Measurements from ENCODE around the gene EFCAB6. TPM values are rescaled to one million over a fixed set of nuclear protein-coding genes. Genes with fewer than 3 reads are reported as not detected.

The EFCAB6 gene
- total and polyA plus RNA-seq, 12 donors, result 1.6 to 4.8 (median 2.9) TPM

GRCh38 chr22:43745783-43746356 lies 66.2 kb downstream of the EFCAB6 start:
- Histone ChIP-seq H3K27ac (no peak overlapping the region), H3K4me1 (replicated peaks in 1 of 2) (no peaks in the 10 kb centered on the region), H3K9me3 (replicated peaks in 1 of 3) (no peaks in the 10 kb centered on the region), H3K27me3 (no peaks in the 10 kb centered on the region), H3K4me3 (no peak overlapping the region), H3K36me3 (replicated peaks in 1 of 2) (no peaks in the 10 kb centered on the region)
- WGBS, 4 donors, result 78 to 85% (median 84%) methylated on average over 13 of the region's 13 CpGs
- no peak for TF ChIP-seq CTCF (IDR thresholded peaks at IDR 0.05)
- TF ChIP-seq POLR2A (IDR thresholded peaks at IDR 0.05), result no peak
- intact Hi-C loops (cut with DNase I), result no loop called here
- no peak for DNase-seq

DNA sequence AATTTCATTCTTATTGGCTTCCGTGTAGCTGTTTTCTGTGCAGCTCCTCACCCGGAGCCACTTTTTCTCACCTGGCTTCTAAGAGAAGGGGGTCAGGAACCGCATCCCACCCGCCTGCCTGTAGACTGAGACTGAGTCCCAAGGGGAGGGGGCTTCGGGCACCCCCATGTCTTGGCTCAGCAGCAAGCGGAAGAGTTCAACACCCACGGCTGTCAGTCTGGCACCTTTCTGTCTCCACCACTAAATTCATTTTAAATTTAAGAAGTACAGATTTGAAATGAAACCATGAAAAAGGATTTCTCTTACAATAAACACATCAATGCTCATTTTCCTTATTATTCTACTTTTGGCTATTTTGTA lies 66.7 kb downstream of the EFCAB6 start:
- no peak overlapping the region for H3K4me3 ChIP-seq
- H3K27ac ChIP-seq, result no peak overlapping the region
- H3K4me1 ChIP-seq (replicated peaks in 1 of 2), result no peaks in the 10 kb centered on the region
- H3K9me3 ChIP-seq (replicated peaks in 1 of 3), result no peaks in the 10 kb centered on the region
- 61 to 86% (median 78%) methylated on average over 7 of the region's 7 CpGs for WGBS, 4 donors
- no peak for DNase-seq
- TF ChIP-seq CTCF (IDR thresholded peaks at IDR 0.05), result no peak
- TF ChIP-seq POLR2A (IDR thresholded peaks at IDR 0.05), result no peak
- H3K36me3 ChIP-seq (replicated peaks in 1 of 2), result no peaks in the 10 kb centered on the region
- H3K27me3 ChIP-seq, result no peaks in the 10 kb centered on the region
- intact Hi-C loops (cut with DNase I), result no loop called here

- intact Hi-C loops (cut with DNase I), result no loop called here
- TF ChIP-seq CTCF (IDR thresholded peaks at IDR 0.05), result no peak
- TF ChIP-seq POLR2A (IDR thresholded peaks at IDR 0.05), result no peak
- no peaks in the 10 kb centered on the region for H3K9me3 ChIP-seq (replicated peaks in 1 of 3)
- DNase-seq, result no peak
- no peak overlapping the region for H3K4me3 ChIP-seq
- no peaks in the 10 kb centered on the region for H3K27me3 ChIP-seq
- no peak overlapping the region for H3K27ac ChIP-seq
- 58 to 73% (median 63%) methylated on average over 9 of the region's 9 CpGs for WGBS, 4 donors
- no peaks in the 10 kb centered on the region for H3K36me3 ChIP-seq (replicated peaks in 1 of 2)
- H3K4me1 ChIP-seq (replicated peaks in 1 of 2), result no peaks in the 10 kb centered on the region
These were observed 67.2 kb downstream of the EFCAB6 start for GRCh38 chr22:43744700-43745410.

- intact Hi-C loops (cut with DNase I), result no loop called here
- DNase-seq, result no peak
- 91 to 96% (median 93%) methylated on average over 3 of the region's 3 CpGs for WGBS, 4 donors
- Histone ChIP-seq H3K4me3 (no peak overlapping the region), H3K27me3 (no peaks in the 10 kb centered on the region), H3K9me3 (replicated peaks in 1 of 3) (no peaks in the 10 kb centered on the region), H3K36me3 (replicated peaks in 1 of 2) (no peaks in the 10 kb centered on the region), H3K4me1 (replicated peaks in 1 of 2) (no peaks in the 10 kb centered on the region), H3K27ac (no peak overlapping the region)
- TF ChIP-seq CTCF (IDR thresholded peaks at IDR 0.05) (no peak), POLR2A (IDR thresholded peaks at IDR 0.05) (no peak)
These were observed 68.0 kb downstream of the EFCAB6 start for GRCh38 chr22:43743929-43744643.

Data from adrenal gland (tissue), 12 donors.